NCI-H1417 treated with DMSO at 0.1 percent for 48 hours (cell line): ENCODE measurements around the gene SALL4.
"Not testable (repeated sequence)": the region's sequence is repeated elsewhere in the genome, so short reads cannot be mapped to it uniquely, and the experiment has no call there.

ENCODE experiments used
- DNase-seq: peaks from one replicate; lab custom pipeline; 2025; lab: John Stamatoyannopoulos, UW

The SALL4 gene

GRCh38 chr20:51765381-51765780, 36.9 kb downstream of the SALL4 start:
- not testable (repeated sequence) for DNase-seq

- no peak for DNase-seq
Observed at GRCh38 chr20:51763965-51764602, 38.2 kb downstream of the SALL4 start.

GRCh38 chr20:51760905-51761546, 41.3 kb downstream of the SALL4 start:
- no peak for DNase-seq

DNA sequence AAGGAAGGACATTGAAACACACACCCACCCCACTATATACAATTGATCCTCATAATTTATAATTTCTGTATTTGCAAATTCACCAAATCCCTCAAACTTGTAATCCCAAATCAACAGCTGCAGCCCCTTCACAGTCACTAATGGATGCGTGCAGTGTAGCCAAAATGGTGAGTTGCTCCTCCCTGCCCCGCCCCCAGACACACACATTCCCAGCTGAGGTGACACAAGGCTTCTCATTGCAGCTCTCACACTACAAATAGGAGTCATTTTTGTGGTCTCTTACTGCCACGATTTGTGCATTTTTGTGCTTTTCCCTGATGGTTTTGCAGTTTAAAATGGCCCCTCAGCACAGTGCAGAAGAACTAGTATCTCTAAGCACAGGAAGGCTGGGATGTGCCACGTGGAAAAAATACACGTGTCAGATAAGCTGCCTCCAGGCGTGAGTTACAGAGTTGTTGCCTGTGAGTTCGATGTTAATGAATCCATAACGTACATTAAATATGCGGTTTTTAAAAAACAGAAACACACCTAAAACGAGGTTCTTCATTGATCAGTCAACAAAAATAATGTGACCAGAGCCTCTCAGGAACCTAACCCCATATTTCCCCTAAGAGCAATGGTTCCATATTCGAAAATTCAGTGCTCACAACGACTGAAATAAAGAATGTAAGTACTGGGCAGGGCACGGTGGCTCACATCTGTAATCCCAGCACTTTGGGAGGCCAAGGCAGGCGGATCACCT, 42.4 kb downstream of the SALL4 start:
- no peak for DNase-seq

DNA sequence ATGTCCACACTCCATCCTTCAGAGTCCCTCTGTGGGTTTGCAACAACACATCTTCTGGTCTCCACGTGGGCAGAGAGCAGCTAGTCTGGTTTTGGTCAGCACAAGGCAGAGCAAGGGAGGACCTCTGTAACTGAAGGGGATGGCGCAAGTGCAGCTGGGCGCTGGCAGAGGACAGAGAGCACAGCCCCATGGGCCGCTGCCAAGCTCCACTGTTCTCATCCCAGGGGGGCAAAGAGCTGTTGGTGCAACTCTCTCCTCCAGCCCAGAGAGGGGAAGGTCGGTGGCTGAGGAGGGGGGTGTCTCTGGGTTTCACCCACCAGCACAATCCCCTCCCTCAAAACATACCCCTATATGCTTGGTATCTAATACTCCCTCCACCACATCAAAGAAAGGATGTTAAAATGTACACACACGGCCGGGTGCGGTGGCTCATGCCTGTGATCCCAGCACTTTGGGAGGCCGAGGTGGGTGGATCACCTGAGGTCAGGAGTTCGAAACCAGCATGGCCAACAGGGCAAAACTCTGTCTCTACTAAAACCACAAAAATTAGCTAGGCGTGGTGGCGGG, 43.3 kb downstream of the SALL4 start:
- no peak for DNase-seq

GRCh38 chr20:51757226-51757625, 45.1 kb downstream of the SALL4 start:
- no peak for DNase-seq

DNA sequence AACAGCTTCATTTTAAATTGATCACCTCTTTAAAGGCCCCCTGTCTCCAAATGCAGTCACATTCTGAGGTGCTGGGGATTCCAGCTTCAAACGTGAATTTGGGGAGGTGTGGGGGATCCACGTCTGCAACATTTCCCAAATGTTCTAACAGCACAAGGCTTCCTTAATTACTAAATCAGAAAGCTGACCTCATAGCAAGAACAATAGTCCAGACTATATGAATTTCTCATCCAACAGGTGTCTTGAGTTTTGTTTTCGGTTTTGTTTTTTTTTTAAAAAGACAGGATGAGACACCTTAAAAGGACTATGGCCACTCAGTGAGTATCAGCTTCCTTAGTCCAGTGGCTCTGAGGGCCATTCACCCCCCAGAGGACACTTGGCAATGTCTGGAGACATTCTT, 45.7 kb downstream of the SALL4 start:
- no peak for DNase-seq

GRCh38 chr20:51753220-51753619, 49.1 kb downstream of the SALL4 start:
- DNase-seq: not testable (repeated sequence)

DNA sequence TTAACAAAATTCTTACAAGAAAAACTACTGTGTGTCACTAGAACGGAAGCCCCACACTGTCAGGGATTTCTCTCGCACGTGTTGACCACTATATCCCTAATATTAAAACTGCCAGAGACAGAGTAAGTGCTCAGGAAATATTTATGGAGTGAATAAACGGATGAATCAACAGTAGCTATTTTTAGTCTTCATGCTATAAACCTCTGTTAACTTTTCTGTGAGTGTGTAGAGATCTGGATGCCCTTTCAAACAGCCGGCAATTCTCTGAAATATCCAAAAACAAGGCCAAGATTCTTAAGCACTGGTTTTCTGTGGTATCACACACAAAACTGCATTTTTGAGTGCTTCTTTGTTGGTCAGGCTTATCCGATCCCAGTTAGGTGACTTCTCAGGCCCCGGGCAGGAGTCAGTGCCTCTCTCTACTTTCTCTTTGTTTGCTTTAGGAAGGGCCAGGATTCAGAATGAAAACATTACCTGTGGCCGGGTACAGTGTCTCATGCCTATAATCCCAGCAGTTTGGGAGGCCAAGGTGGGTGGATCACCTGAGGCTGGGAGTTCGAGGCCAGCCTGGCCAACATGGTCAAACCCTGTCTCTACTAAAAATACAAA, 49.9 kb downstream of the SALL4 start:
- DNase-seq: no peak

- DNase-seq: no peak
Observed at GRCh38 chr20:51750770-51751388, 51.4 kb downstream of the SALL4 start.

GRCh38 chr20:51750037-51750769, 52.1 kb downstream of the SALL4 start:
- no peak for DNase-seq

GRCh38 chr20:51749674-51750036, 52.7 kb downstream of the SALL4 start:
- no peak for DNase-seq

- DNase-seq: no peak
Observed at GRCh38 chr20:51747182-51747911, 55.0 kb downstream of the SALL4 start.

DNA sequence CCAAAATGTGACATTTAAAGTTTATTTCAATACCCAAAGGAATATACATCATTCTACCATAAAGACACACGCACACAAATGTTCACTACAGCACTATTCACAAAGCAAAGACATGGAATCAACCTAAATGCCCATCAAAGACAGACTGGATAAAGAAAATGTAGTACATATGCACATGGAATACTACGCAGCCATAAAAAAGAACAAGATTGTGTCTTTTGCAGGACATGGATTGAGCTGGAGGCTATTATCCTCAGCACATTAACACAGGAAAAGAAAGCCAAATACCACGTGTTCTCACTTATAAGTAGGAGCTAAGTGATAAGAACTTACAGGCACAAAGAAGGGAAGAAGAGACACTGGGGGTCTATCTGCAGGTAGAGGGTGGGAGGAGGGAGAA, 56.5 kb downstream of the SALL4 start:
- DNase-seq: no peak

- DNase-seq: no peak
Observed at GRCh38 chr20:51740838-51741237, 61.5 kb downstream of the SALL4 start.

DNA sequence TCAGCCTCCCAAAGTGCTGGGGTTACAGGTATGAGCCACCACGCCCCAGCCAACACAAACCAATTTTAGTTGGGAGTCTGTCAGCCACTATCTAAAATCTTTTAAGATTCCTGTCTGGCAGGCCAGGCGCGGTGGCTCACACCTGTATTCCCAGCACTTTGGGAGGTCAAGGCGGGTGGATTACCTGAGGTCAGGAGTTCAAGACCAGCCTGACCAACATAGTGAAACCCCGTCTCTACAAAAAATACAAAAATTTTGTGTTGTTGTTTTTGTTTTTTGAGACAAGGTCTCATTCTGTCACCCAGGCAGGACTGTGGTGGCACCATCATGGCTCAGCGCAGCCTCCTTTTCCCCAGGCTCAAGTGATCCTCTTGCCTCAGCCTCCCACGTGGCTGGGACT, 62.0 kb downstream of the SALL4 start:
- not testable (repeated sequence) for DNase-seq

GRCh38 chr20:51739722-51740249, 62.5 kb downstream of the SALL4 start:
- DNase-seq: no peak

- no peak for DNase-seq
Observed at GRCh38 chr20:51738877-51739447, 63.4 kb downstream of the SALL4 start.

GRCh38 chr20:51738261-51738660, 64.1 kb downstream of the SALL4 start:
- DNase-seq: not testable (repeated sequence)

GRCh38 chr20:51736947-51737346, 65.4 kb downstream of the SALL4 start:
- DNase-seq: no peak
